Fibroblast of pulmonary artery (primary cell): Measurements from ENCODE around the gene RXRG.

Source experiments
- DNase-seq: peaks from one replicate; pipeline ENCODE4 v3.0.0-alpha.2; 2010; ENCODE audit warnings: low read depth
- H3K4me3 ChIP-seq: replicated peaks from 2 replicates; pipeline ENCODE4 v1.5.1; 2011; ENCODE audit warnings: low read depth, mild to moderate bottlenecking, control low read depth, low read length, moderate library complexity
- CTCF ChIP-seq: IDR thresholded peaks from 2 replicates; pipeline ENCODE4 v1.5.1; 2011; ENCODE audit warnings: mild to moderate bottlenecking, control low read depth, low read length, inconsistent platforms; ENCODE audit errors: missing control alignments

Gene RXRG

GRCh38 chr1:165416876-165417275 lies 28.1 kb downstream of the RXRG start:
- no peak overlapping the region for H3K4me3 ChIP-seq
- TF ChIP-seq CTCF = no peak
- no peak for DNase-seq

GRCh38 chr1:165415068-165415467 lies 29.9 kb downstream of the RXRG start:
- H3K4me3 ChIP-seq = no peak overlapping the region
- no peak for DNase-seq
- no peak for TF ChIP-seq CTCF

GRCh38 chr1:165414620-165415019 lies 30.3 kb downstream of the RXRG start:
- no peak for TF ChIP-seq CTCF
- DNase-seq = no peak
- H3K4me3 ChIP-seq = no peak overlapping the region

GRCh38 chr1:165411396-165411795 lies 33.5 kb downstream of the RXRG start:
- no peak overlapping the region for H3K4me3 ChIP-seq
- no peak for DNase-seq
- TF ChIP-seq CTCF = no peak

- no peak for DNase-seq
- no peak for TF ChIP-seq CTCF
- no peak overlapping the region for H3K4me3 ChIP-seq
Observed at GRCh38 chr1:165409657-165410358, 35.1 kb downstream of the RXRG start.

- peak; percentile 28 for DNase-seq
- TF ChIP-seq CTCF = peak; percentile 15
Observed at GRCh38 chr1:165408518-165408917, 36.4 kb downstream of the RXRG start.

GRCh38 chr1:165407398-165407797 lies 37.5 kb downstream of the RXRG start:
- TF ChIP-seq CTCF = no peak
- H3K4me3 ChIP-seq = no peak overlapping the region

More at GRCh38 chr1:165408518-165408917, 36.4 kb downstream of the RXRG start:
- no peak overlapping the region for H3K4me3 ChIP-seq

More at GRCh38 chr1:165407398-165407797, 37.5 kb downstream of the RXRG start:
- no peak for DNase-seq
